GM12891 (cell line): Measurements from ENCODE around the gene RRP1B.
A peak's percentile ranks its signal among the peaks of the same experiment; 100 is the strongest.

Experiments used
- DNase-seq: peaks from one replicate; pipeline ENCODE4 v3.0.0; 2011; ENCODE audit warnings: low spot score; ENCODE audit not compliant: insufficient read length
- FAIRE-seq: peaks from 2 replicates; lab custom pipeline; 2011; peaks lifted over from hg19 to GRCh38; lab: Jason Lieb, UNC
- PAX5 ChIP-seq: IDR thresholded peaks from 2 replicates; pipeline ENCODE4 v1.6.1; 2011; ENCODE audit warnings: low read length, moderate library complexity, mild to moderate bottlenecking; ENCODE audit not compliant: insufficient read depth, severe bottlenecking
- POLR2A ChIP-seq: IDR thresholded peaks from 2 replicates; pipeline ENCODE4 v1.6.1; 2011; ENCODE audit warnings: low read depth, low read length, control low read depth
- POLR2AphosphoS5 ChIP-seq: IDR thresholded peaks from 2 replicates; pipeline ENCODE4 v1.6.1; 2011; ENCODE audit warnings: low read depth, low read length, control low read depth
- POU2F2 ChIP-seq: IDR thresholded peaks from 2 replicates; pipeline ENCODE4 v1.6.1; 2011; ENCODE audit warnings: low read depth, mild to moderate bottlenecking, control low read depth, low read length, moderate library complexity
- SPI1 ChIP-seq: IDR thresholded peaks from 2 replicates; pipeline ENCODE4 v1.6.1; 2011; ENCODE audit warnings: low read depth, low read length, control low read depth
- TAF1 ChIP-seq: IDR thresholded peaks from 2 replicates; pipeline ENCODE4 v1.6.1; 2011; ENCODE audit warnings: low read depth, low read length, control low read depth

RRP1B gene

DNA sequence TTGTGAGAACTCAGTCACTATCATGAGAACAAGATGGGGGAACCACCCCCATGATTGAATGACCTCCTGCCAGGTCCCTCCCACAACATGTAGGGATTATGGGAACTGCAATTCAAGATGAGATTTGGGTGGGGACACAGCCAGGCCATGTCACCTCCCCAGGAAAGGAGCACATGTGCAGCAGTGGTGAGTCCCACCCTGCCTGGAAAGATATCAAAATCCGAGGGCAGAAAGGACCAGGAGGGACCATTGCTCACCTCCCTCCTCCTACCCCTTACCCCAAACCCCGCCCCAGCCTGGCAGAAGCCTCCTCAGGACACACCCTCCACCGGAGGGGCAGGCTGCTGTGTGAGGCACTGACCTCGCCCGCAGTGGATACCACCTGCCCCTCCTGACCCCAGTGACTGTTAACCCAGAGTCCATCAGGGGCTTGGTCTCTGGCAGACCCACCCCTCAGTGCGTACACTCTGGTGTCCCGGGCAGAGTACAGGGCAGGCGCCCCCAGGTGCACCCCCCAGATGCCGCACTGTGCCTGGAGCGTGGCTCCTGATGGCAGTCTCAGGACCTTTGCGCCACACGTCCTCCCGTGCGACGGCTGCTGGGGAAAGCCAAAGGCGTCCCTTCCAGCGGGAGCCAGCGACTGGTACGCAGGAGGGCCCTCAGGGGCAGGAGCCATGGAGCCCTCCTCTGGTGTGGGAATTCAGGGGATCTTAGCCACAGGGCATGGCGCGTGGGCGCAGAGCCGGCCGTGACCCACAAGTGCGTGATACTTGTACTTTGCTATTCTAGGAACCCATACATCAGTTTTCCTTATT lies 80.5 kb downstream of the RRP1B start:
- FAIRE-seq, result peak; percentile 9
- DNase-seq, result no peak
- TF ChIP-seq TAF1 (no peak), POLR2AphosphoS5 (no peak), POU2F2 (no peak), SPI1 (no peak), POLR2A (no peak), PAX5 (no peak)

GRCh38 chr21:43740497-43741156 lies 81.3 kb downstream of the RRP1B start:
- DNase-seq, result no peak
- FAIRE-seq, result no peak
- TF ChIP-seq PAX5, result no peak
- no peak for TF ChIP-seq POLR2AphosphoS5
- no peak for TF ChIP-seq TAF1
- no peak for TF ChIP-seq SPI1
- no peak for TF ChIP-seq POU2F2
- TF ChIP-seq POLR2A, result no peak

- FAIRE-seq (no peak), DNase-seq (no peak)
- TF ChIP-seq POLR2A, result no peak
- no peak for TF ChIP-seq PAX5
- TF ChIP-seq SPI1, result no peak
- TF ChIP-seq TAF1, result no peak
- TF ChIP-seq POLR2AphosphoS5, result no peak
- no peak for TF ChIP-seq POU2F2
Observed at GRCh38 chr21:43741423-43742096, 82.2 kb downstream of the RRP1B start.

GRCh38 chr21:43743947-43744346 lies 84.6 kb downstream of the RRP1B start:
- DNase-seq (no peak), FAIRE-seq (no peak)
- no peak for TF ChIP-seq SPI1
- TF ChIP-seq PAX5, result no peak
- TF ChIP-seq TAF1, result no peak
- TF ChIP-seq POLR2AphosphoS5, result no peak
- TF ChIP-seq POU2F2, result no peak
- no peak for TF ChIP-seq POLR2A

DNA sequence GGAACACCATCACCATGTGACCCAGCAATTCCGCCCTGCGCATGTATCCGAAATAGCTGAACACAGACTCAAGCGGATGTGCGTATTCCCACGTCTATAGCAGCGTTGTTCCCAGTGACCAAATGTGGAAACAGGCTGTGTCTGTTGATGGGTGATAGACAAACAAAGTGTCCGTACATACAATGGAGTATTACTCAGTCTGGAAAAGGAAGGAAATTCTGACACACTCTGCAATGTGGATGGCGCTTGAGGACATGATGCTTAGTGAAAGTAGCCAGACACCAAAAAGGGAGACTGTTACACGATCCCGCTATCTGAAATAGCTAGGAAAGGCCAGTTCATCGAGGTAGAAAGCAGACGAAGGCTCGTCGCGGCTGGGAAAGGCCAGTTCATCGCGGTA lies 85.4 kb downstream of the RRP1B start:
- TF ChIP-seq PAX5, result no peak
- TF ChIP-seq SPI1, result no peak
- TF ChIP-seq POLR2AphosphoS5, result no peak
- no peak for TF ChIP-seq POU2F2
- no peak for TF ChIP-seq TAF1
- no peak for TF ChIP-seq POLR2A
- no peak for DNase-seq
- FAIRE-seq, result no peak
